AG09309 (cell line): ENCODE measurements around the gene CDH13.

Experiments used
- DNase-seq: peaks from one replicate; pipeline ENCODE4 v3.0.0-alpha.2; 2010; ENCODE audit warnings: low read depth
- H3K4me3 ChIP-seq: 2 replicates; pipeline ENCODE4 v1.5.1; 2011; ENCODE audit warnings: mild to moderate bottlenecking, low read depth, low read length, moderate library complexity; ENCODE audit not compliant: control insufficient read depth
- TF ChIP-seq, protein P1 (sequence below): IDR thresholded peaks from 2 replicates; pipeline ENCODE4 v1.5.1; 2011; ENCODE audit warnings: mild to moderate bottlenecking, low read depth, low read length, inconsistent platforms; ENCODE audit not compliant: insufficient read depth, control insufficient read depth; ENCODE audit errors: missing control alignments

CDH13 gene

GRCh38 chr16:83219285-83219684 is 592.5 kb downstream of the CDH13 start:
- no peak overlapping the region for H3K4me3 ChIP-seq
- TF ChIP-seq, protein P1, sequence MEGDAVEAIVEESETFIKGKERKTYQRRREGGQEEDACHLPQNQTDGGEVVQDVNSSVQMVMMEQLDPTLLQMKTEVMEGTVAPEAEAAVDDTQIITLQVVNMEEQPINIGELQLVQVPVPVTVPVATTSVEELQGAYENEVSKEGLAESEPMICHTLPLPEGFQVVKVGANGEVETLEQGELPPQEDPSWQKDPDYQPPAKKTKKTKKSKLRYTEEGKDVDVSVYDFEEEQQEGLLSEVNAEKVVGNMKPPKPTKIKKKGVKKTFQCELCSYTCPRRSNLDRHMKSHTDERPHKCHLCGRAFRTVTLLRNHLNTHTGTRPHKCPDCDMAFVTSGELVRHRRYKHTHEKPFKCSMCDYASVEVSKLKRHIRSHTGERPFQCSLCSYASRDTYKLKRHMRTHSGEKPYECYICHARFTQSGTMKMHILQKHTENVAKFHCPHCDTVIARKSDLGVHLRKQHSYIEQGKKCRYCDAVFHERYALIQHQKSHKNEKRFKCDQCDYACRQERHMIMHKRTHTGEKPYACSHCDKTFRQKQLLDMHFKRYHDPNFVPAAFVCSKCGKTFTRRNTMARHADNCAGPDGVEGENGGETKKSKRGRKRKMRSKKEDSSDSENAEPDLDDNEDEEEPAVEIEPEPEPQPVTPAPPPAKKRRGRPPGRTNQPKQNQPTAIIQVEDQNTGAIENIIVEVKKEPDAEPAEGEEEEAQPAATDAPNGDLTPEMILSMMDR, result no peak
- no peak for DNase-seq

GRCh38 chr16:83220066-83220465 is 593.3 kb downstream of the CDH13 start:
- DNase-seq, result no peak
- H3K4me3 ChIP-seq, result no peak overlapping the region
- TF ChIP-seq, protein P1, result no peak

GRCh38 chr16:83224642-83225041 is 597.9 kb downstream of the CDH13 start:
- DNase-seq, result no peak
- TF ChIP-seq, protein P1, result no peak
- H3K4me3 ChIP-seq, result no peak overlapping the region

DNA sequence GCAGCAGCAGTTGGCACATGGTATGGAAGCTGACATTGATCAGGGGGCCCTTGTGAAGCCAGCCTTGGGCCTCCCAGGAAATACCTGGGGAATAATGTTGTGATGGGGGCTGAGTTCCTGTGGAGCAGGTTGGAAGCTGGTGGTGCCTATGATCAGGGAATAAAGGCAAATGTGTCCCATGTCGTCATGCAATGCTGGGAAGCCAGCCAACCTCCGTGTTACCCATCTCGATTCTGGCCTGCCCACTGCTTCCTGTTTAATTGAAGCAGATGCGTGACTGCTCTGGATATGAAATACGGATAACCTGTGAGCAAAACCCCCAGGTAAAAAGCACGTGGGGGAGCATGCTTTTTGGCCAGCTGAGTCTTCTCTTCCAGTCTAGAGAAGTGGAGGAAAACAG is 600.6 kb downstream of the CDH13 start:
- TF ChIP-seq, protein P1, result no peak
- no peak for DNase-seq
- H3K4me3 ChIP-seq, result no peak overlapping the region

GRCh38 chr16:83231729-83232128 is 605.0 kb downstream of the CDH13 start:
- no peak overlapping the region for H3K4me3 ChIP-seq
- no peak for DNase-seq
- TF ChIP-seq, protein P1, result no peak

- H3K4me3 ChIP-seq, result no peak overlapping the region
- TF ChIP-seq, protein P1, result no peak
- no peak for DNase-seq
Measured at GRCh38 chr16:83233153-83233552, 606.4 kb downstream of the CDH13 start.

DNA sequence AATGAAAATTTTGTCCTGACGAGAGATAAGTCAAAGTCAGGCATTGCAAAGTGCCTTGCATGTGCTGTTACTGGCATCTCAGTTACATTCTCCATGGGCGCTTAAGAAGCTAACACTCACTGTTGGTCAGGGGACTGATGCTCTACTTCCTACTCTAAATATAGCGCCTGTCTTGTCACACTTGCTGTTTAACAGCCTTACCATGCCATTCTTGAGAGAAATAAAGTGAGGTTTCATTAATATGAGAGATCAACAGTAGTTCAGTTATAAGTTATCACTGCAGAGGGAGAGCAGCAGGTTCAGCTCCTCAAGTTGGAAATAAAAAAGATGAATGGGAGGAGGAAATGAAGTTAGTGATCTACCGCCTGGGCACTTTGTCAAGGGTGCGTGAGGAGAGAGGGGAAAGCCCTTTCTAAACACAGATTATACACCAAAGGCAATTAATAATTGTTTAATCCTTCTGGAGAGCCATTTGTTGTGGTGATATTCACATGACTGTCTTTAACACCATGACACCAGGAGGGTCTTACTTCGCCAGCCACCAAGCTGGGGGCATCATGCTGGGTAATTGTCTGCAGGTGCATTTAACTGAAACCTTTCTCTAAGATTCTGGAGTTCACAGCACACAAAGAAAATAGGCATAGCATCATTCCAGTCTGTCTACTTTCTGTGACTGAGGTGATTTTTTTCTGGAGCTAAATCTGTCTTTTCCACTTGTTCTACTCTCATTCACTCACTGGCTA is 612.4 kb downstream of the CDH13 start:
- DNase-seq, result no peak
- TF ChIP-seq, protein P1, result no peak

More for the DNA sequence above, 612.4 kb downstream of the CDH13 start:
- no peak overlapping the region for H3K4me3 ChIP-seq
